Eye (tissue), 1 donor: ENCODE measurements around the gene GEN1.

Experiments used
- DNase-seq: peaks from one replicate; pipeline ENCODE4 v3.0.0-alpha.2; 2015

Gene GEN1

DNA sequence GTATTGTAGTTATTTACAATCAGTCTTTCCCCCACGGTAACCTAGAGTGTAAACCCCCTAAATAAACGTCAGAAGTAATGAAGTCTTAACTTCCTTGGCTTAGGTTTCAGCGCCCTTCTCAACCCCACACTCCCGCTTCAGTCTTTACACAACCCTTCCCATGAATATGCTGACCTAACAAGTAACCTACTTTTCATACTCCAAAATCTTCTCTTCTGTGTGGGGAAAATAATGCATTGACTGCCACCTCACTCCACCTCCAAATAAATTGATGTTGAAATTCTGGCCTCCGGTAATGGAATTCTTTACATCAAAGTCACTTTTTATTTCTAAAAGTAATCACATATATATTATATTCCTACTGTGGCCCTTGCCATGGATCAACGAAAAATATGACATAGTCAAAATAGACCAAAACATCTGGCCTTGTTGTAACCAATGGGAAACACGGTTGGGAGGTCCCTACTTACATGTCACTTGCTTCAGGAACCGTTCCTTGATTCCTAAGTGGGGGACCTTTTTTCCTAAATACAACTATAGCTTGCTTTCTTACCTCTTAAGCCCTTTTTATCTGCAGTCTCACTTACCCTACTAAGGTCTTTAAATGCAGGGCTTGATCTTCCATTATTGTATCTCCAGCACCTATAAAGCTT lies 961 bp downstream of the GEN1 start:
- peak; percentile 45 for DNase-seq

DNA sequence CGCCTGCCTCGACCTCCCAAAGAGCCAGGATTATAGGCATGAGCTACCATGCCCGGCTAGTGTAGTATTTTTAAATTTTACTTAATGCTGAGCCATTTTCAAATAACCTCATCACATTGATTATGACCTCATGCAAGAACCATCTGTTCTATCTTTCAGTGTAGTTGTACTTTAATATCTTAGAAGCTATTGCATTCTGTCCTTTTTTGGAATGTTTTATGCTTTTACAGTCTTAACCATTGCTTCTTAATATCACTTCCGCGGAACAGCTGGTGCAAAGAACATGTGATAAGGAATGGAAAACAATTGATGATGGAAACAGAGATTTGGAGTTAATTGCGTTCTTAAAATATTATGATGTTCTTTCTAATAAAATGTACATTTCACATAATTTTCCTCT lies 2.7 kb downstream of the GEN1 start:
- DNase-seq: no peak

DNA sequence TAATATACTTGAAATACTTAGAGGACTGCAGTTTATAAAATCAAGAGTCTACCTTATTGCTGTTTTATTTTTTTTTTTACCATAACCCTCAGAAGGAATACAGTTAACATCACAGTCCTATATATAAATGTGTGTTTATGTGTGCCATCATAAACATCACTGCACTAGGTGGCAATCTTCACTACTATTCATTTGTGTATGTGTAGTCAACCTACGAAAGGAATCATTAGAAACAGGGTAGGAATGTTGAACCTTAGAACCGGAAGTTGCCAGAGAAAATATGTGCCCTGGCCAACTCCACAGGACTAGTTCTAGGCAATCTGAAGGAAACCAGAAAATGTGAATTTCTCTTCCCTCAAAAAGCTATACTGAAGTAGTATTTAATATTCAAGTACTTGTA lies 3.4 kb downstream of the GEN1 start:
- no peak for DNase-seq

DNA sequence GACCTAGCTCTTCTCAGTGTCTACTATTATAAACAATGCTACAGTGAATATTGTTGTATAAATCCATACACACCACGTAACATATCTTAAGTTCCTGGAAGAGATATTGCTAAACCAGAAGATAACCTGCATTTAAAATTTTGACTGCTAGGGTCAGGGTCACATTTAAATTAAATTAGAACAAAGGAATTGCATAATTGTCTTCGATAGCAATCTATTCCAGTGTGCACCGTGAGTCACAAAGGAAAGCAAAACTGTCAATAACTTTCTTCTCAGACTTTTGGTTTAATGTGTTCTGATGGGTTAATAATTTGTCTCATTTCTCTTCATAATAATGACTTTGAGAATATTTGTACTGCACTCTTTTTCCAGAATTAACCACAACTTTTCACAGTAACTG lies 4.2 kb downstream of the GEN1 start:
- DNase-seq: no peak

DNA sequence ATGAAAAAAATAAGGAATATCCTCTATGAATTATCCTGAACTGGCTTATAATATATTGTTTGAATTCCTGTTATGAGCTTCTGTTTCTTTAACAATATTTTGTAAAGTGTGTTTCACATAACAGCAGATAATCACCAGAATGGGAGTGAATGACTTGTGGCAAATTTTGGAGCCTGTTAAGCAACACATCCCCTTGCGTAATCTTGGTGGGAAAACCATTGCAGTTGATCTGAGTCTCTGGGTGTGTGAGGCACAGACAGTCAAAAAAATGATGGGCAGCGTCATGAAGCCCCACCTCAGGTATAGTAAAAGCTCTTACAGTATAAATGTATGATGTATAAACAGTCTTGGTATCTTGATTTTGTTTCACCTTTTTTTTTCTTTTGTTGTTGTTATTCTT lies 5.9 kb downstream of the GEN1 start:
- DNase-seq: no peak

GRCh38 chr2:17762451-17762850 lies 8.5 kb downstream of the GEN1 start:
- DNase-seq: no peak

- DNase-seq: no peak
These were observed 9.8 kb downstream of the GEN1 start for GRCh38 chr2:17763641-17764333.

- DNase-seq: no peak
These were observed 11.5 kb downstream of the GEN1 start for GRCh38 chr2:17765398-17765797.

DNA sequence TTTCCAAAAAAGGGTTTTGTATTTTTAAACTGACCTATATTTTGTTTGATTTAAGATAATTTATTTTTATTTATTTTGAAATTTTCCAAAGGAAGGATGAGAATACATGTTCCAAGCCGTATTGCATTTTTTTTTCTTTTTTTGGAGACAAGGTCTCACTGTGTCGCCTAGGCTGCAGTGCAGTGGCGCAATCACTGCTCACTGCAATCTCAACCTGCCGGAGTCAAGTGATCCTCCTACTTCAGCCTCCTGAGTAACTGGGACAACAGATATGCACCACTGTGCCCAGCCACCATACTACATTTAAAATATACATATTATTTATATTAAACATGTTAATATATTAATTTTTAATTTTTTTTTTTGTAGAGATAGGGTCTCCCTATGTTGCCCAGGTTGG lies 15.0 kb downstream of the GEN1 start:
- DNase-seq: no peak

GRCh38 chr2:17771956-17772355 lies 18.0 kb downstream of the GEN1 start:
- no peak for DNase-seq

DNA sequence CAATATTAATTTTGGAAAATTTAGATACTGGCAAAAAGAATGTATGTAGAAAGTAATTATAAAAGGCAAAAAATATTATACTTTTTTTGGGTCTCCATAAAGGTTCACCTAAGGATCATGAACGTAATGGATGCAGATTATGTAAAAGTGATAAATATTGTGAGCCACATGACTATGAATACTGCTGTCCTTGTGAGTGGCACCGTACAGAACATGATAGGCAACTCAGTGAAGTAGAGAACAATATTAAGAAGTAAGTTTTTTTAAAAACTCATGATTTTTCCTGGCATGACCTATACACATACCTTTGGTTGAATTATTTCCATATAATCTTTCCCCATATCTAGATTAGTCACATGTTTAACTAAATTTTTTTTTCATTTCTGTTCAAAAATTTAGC lies 18.6 kb downstream of the GEN1 start:
- no peak for DNase-seq

DNA sequence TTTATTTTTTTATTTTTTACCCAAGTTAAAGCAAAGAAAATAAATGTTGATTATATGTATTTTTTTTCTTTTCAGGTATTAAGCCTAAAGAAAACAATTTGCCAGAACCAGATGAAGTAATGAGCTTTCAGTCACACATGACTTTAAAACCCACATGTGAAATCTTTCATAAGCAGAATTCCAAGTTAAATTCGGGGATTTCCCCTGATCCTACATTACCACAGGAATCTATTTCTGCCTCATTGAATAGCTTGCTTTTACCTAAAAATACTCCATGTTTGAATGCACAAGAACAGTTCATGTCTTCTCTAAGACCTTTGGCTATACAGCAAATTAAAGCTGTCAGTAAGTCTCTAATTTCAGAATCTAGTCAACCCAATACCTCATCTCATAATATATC lies 26.6 kb downstream of the GEN1 start:
- DNase-seq: no peak

GRCh38 chr2:17781482-17781881 lies 27.5 kb downstream of the GEN1 start:
- no peak for DNase-seq

GRCh38 chr2:17786727-17787126 lies 32.8 kb downstream of the GEN1 start:
- DNase-seq: no peak

DNA sequence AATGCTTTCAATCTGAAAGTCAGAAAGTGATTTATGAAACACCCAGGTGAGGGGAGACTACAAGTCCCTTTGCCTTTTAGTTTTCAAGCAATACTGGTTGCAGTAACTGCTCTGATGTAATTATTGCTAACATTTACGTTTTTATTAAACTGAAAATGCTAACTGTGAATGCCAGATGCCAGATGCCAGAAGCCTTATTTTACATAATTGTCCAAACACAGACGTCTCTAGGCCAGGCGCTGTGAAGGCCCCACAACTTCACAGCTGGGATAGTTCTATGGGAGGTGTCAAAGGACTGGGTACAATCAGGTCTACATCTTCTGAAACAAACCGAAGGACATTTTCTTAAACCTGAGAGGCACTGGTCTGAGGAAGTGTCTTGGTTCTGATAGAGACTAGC lies 34.8 kb downstream of the GEN1 start:
- no peak for DNase-seq

DNA sequence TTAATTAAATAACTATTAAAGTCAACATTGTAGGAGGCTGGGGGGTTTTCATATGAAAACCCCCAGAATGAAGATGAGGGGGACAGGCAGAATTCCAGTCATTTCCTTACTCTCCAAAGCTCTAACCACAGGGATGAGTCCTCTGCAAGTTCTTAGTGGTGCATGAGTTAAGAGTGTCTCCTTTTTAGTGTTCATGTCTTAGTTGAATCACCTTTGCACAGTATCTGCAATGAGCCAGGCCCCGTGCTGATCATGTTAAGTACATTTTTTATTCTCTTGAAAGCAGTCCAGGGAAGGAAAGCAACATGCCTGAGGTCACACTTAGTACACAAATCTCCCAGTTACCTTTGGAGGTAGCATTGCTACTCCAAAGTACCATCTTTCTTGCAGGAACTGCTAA lies 36.6 kb downstream of the GEN1 start:
- no peak for DNase-seq

DNA sequence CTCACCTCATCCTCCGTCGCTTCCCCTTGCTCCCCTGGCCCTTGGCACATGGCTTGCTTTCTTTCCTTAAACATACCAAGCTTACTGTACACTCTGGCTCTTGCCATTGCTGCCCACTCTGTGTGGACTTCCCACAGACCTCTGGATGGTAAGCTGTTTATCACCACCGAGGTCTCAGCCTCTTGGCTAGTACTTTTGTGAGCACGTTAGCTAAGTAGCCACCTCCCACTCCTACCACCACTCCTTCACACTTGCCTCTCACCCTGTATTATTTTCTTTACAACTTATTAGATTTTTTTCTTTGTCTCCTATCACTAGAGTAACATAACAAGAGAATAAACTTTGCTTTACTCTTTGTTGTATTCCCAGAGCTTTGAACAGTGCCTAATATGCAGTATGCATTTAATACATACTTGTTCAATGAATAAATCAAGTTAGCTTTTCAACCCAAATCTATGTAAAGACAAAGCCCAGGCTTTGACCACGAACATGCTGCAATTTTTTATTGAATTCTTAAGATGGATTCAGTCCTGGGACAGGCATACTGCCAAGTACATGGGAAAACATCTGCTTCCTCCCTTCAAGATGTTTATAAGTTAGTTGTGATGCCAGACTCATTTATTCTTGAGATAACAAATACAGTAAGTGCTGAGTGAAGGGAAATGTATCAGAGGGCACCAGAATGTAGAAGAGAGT lies 37.3 kb downstream of the GEN1 start:
- peak; percentile 20 for DNase-seq

DNA sequence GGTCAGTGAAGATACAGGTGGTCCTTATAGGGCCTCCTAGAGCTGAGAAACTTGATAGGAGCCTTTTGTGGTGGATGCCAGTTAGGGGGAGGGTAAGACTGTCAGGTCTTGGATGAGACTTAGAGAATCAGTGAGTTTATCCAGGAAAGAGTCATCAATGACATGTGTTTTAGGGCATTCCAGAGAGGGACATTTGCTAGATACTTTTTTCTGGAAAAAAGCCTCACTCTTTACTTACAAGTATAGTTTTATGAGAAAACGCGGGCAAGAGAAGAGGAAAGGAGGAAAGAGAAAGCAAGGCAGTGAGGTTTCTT lies 37.8 kb downstream of the GEN1 start:
- no peak for DNase-seq

DNA sequence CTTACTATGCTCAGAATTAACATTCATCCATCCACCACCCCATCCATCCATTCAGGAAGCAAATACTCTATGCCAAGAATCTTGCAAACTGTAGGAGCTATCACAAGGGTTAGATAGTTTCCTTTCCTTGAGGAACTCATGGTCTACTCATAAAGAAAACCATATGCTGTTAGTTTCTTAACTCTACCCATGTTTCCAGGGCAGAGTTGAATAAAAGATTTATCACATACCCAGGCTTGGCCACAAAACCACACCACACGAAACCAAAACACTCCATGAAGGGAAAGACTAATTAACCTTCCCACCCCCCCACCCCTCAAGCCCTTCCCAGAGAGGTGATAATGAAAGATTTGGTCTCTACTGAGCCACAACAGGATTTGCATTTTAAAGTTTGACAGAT lies 38.6 kb downstream of the GEN1 start:
- DNase-seq: no peak

DNA sequence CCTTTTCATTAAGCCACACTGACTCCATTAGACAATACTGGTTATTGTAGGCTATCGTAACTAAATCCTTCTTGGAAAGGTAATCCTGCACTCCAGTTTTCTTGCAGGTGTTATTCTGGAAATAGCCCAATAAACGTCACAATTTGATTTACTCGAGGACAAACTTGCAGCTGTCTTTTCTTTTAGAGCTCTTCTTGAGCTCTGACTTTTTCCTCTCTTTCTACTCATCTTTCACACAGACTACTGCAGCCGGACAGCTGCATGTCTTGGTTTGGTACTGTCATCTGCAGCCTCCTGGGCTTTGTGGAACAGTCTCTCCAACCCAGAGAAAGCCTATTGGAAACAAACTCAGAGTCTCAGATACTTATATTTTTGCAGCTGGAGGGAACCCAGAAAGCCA lies 39.4 kb downstream of the GEN1 start:
- DNase-seq: no peak

GRCh38 chr2:17793803-17794354 lies 39.9 kb downstream of the GEN1 start:
- DNase-seq: no peak

DNA sequence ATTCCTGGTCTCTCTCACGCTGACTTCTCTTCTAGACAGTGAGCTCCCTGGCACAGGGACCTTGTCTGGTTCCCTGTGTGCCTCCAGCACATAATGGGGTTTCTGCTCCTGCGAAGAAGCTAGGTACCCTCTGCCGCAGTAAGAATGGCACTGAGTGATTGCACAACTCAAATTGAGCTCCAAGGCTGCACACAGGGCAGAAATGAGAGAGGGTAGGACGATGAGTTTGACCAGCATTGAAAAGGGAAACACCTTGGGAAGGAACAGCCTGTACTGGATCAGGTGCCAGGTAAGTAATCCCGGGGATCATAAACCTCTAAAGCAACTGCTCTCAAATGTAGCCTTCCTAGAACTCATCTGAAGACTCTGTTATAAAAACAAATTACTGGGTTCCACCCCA lies 41.4 kb downstream of the GEN1 start:
- no peak for DNase-seq

GRCh38 chr2:17798338-17798737 lies 44.4 kb downstream of the GEN1 start:
- DNase-seq: no peak
